ENCODE results near the gene MMP1.

The MMP1 gene

GRCh38 chr11:102794382-102794781, 3.6 kb downstream of the MMP1 start:
- no peaks in the 10 kb centered on the region for H3K36me3 ChIP-seq (ENCODE audit: low read length)
- H3K9ac ChIP-seq (ENCODE audit: low read length): no peak overlapping the region
- H3K4me3 ChIP-seq (ENCODE audit: insufficient read depth, low read length, poor library complexity, severe bottlenecking): no peak overlapping the region
- H3K9me3 ChIP-seq (ENCODE audit: insufficient read depth, low read length): no peaks in the 10 kb centered on the region
- H2AFZ ChIP-seq (ENCODE audit: low read depth, low read length, severe bottlenecking): no peak overlapping the region
- no peaks in the 10 kb centered on the region for H3F3A ChIP-seq (ENCODE audit: insufficient read depth)
- H4K20me1 ChIP-seq (ENCODE audit: low read depth, low read length): no peaks in the 10 kb centered on the region
- H3K79me2 ChIP-seq (ENCODE audit: insufficient read depth, low read length): no peaks in the 10 kb centered on the region
- peak; percentile 45 for TF ChIP-seq CTCF (IDR thresholded peaks at IDR 0.05; ENCODE audit: insufficient read depth, low read length, poor library complexity, severe bottlenecking)
- no peak for TF ChIP-seq EZH2phosphoT487 (conservative IDR thresholded peaks at IDR 0.05; ENCODE audit: low read length)
- H3K27me3 ChIP-seq (ENCODE audit: low read length): no peaks in the 10 kb centered on the region
- H3K9me2 ChIP-seq (replicated peaks; ENCODE audit: insufficient read depth, low read length): no peaks in the 10 kb centered on the region
- no peak overlapping the region for H3K27ac ChIP-seq (ENCODE audit: low read depth, low read length)
- no peak overlapping the region for H3K4me2 ChIP-seq (ENCODE audit: low read depth, low read length, poor library complexity, severe bottlenecking)

GRCh38 chr11:102793677-102794290, 4.2 kb downstream of the MMP1 start:
- no peak for TF ChIP-seq EZH2phosphoT487 (conservative IDR thresholded peaks at IDR 0.05; ENCODE audit: low read length)
- TF ChIP-seq CTCF (IDR thresholded peaks at IDR 0.05; ENCODE audit: insufficient read depth, low read length, poor library complexity, severe bottlenecking): no peak
- Histone ChIP-seq H3K9me3 (ENCODE audit: insufficient read depth, low read length) (no peaks in the 10 kb centered on the region), H3F3A (ENCODE audit: insufficient read depth) (no peaks in the 10 kb centered on the region), H3K36me3 (ENCODE audit: low read length) (no peaks in the 10 kb centered on the region), H3K9me2 (replicated peaks; ENCODE audit: insufficient read depth, low read length) (no peaks in the 10 kb centered on the region), H3K4me2 (ENCODE audit: low read depth, low read length, poor library complexity, severe bottlenecking) (no peak overlapping the region), H3K27ac (ENCODE audit: low read depth, low read length) (no peak overlapping the region), H3K4me3 (ENCODE audit: insufficient read depth, low read length, poor library complexity, severe bottlenecking) (no peak overlapping the region), H3K79me2 (ENCODE audit: insufficient read depth, low read length) (no peaks in the 10 kb centered on the region), H3K9ac (ENCODE audit: low read length) (no peak overlapping the region), H2AFZ (ENCODE audit: low read depth, low read length, severe bottlenecking) (no peak overlapping the region), H4K20me1 (ENCODE audit: low read depth, low read length) (no peaks in the 10 kb centered on the region), H3K27me3 (ENCODE audit: low read length) (no peaks in the 10 kb centered on the region)

DNA sequence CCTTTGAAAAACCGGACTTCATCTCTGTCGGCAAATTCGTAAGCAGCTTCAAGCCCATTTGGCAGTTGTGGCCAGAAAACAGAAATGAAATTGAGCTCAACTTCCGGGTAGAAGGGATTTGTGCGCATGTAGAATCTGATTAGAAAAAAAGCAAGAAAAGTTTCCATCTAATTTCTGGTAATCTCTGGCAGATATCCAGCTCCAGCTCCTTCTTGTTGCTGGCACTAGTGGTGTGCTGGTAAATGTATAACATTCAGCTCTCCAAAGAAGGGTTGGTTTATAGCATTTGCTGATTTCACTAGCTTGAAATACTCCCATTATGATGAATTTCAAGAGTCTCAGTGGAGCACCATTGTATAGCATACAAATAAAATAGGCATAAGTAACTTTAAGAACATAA, 5.4 kb downstream of the MMP1 start:
- Histone ChIP-seq H3K79me2 (ENCODE audit: insufficient read depth, low read length) (no peaks in the 10 kb centered on the region), H3K27me3 (ENCODE audit: low read length) (no peaks in the 10 kb centered on the region), H3K9me2 (replicated peaks; ENCODE audit: insufficient read depth, low read length) (no peaks in the 10 kb centered on the region), H3K9ac (ENCODE audit: low read length) (no peak overlapping the region), H3K27ac (ENCODE audit: low read depth, low read length) (no peak overlapping the region), H3K36me3 (ENCODE audit: low read length) (no peaks in the 10 kb centered on the region), H3K4me2 (ENCODE audit: low read depth, low read length, poor library complexity, severe bottlenecking) (no peak overlapping the region), H3K4me3 (ENCODE audit: insufficient read depth, low read length, poor library complexity, severe bottlenecking) (no peak overlapping the region), H4K20me1 (ENCODE audit: low read depth, low read length) (no peaks in the 10 kb centered on the region), H3K9me3 (ENCODE audit: insufficient read depth, low read length) (no peaks in the 10 kb centered on the region), H2AFZ (ENCODE audit: low read depth, low read length, severe bottlenecking) (no peak overlapping the region), H3F3A (ENCODE audit: insufficient read depth) (no peaks in the 10 kb centered on the region)
- TF ChIP-seq CTCF (IDR thresholded peaks at IDR 0.05; ENCODE audit: insufficient read depth, low read length, poor library complexity, severe bottlenecking) (no peak), EZH2phosphoT487 (conservative IDR thresholded peaks at IDR 0.05; ENCODE audit: low read length) (no peak)

Measured in SU-DHL-6 (cell line).